HG03460 (cell line): ENCODE measurements around the gene GOLM1.
"Not testable (repeated sequence)": the region's sequence is repeated elsewhere in the genome, so short reads cannot be mapped to it uniquely, and the experiment has no call there.

Source experiments
- ATAC-seq: cut with Tn5 transposase; IDR thresholded peaks from one replicate; pipeline ENCODE4 v1.9.1; 2021; ENCODE audit not compliant: unreplicated experiment

GOLM1 gene

GRCh38 chr9:86091477-86091876 is 7.9 kb downstream of the GOLM1 start:
- ATAC-seq = no peak

- no peak for ATAC-seq
These were observed 16.5 kb downstream of the GOLM1 start for GRCh38 chr9:86082870-86083269.

GRCh38 chr9:86079865-86080469 is 19.4 kb downstream of the GOLM1 start:
- ATAC-seq = no peak

GRCh38 chr9:86079421-86079831 is 19.9 kb downstream of the GOLM1 start:
- ATAC-seq = no peak

- ATAC-seq = no peak
These were observed 20.6 kb downstream of the GOLM1 start for GRCh38 chr9:86078731-86079130.

- no peak for ATAC-seq
These were observed 22.1 kb downstream of the GOLM1 start for GRCh38 chr9:86077276-86077675.

GRCh38 chr9:86075132-86076109 is 23.9 kb downstream of the GOLM1 start:
- no peak for ATAC-seq

- ATAC-seq = no peak
These were observed 25.5 kb downstream of the GOLM1 start for GRCh38 chr9:86073839-86074238.

GRCh38 chr9:86072394-86072877 is 26.9 kb downstream of the GOLM1 start:
- no peak for ATAC-seq

GRCh38 chr9:86069206-86069869 is 30.0 kb downstream of the GOLM1 start:
- ATAC-seq = no peak

GRCh38 chr9:86064220-86064619 is 35.1 kb downstream of the GOLM1 start:
- no peak for ATAC-seq

GRCh38 chr9:86062845-86063693 is 36.3 kb downstream of the GOLM1 start:
- no peak for ATAC-seq

- ATAC-seq = no peak
These were observed 37.2 kb downstream of the GOLM1 start for GRCh38 chr9:86061972-86062739.

GRCh38 chr9:86057491-86057890 is 41.9 kb downstream of the GOLM1 start:
- ATAC-seq = no peak

- no peak for ATAC-seq
These were observed 44.7 kb downstream of the GOLM1 start for GRCh38 chr9:86054695-86055094.

- no peak for ATAC-seq
These were observed 46.5 kb downstream of the GOLM1 start for GRCh38 chr9:86052556-86053468.

- not testable (repeated sequence) for ATAC-seq
These were observed 51.2 kb downstream of the GOLM1 start for GRCh38 chr9:86048018-86048742.

- ATAC-seq = no peak
These were observed 52.0 kb downstream of the GOLM1 start for GRCh38 chr9:86047361-86047760.
